Measurements from ENCODE around the gene ZNF611. TPM values are rescaled to one million over a fixed set of nuclear protein-coding genes. Genes with fewer than 3 reads are reported as not detected.

ZNF611 gene
- total RNA-seq (2013; cell fraction: nucleolus; rRNA removed), result 89.7 and 94.1 TPM in 2 replicates
- total RNA-seq (2014; rRNA removed) (6.1 and 6.3 TPM in 2 replicates), total RNA-seq (2014; rRNA removed; fragmentation: Illumina TruSeq; extraction: Trizol) (9.4 and 9.5 TPM in 2 replicates), total RNA-seq (2021) (16.1 and 16.8 TPM in 2 replicates), polyA plus RNA-seq (2011; rRNA removed) (8.7 and 9.0 TPM in 2 replicates), polyA plus RNA-seq (2014; fragmentation: Illumina TruSeq; extraction: Trizol) (6.5 and 11.9 TPM in 2 replicates), polyA plus RNA-seq (2014; fragmentation: Nextera tagmentation; extraction: Ambion mirVana) (1 to 10 TPM; 1.4 to 2.3 TPM), polyA plus RNA-seq (2014; rRNA removed) (5.8 and 7.1 TPM in 2 replicates), polyA plus RNA-seq (2016; fragmentation: Nextera tagmentation; extraction: Ambion mirVana) (10 to 100 TPM; 11.3 to 12.4 TPM), polyA minus RNA-seq (2011; rRNA and poly(A)+ RNA removed) (21.5 and 26.7 TPM in 2 replicates), Bru-seq, nascent RNA (percentile 79 among the genes with signal in this experiment), BruChase-seq, experiment 1, labeled RNA remaining after a 6-hour chase (percentile 80 among the genes with signal in this experiment), BruChase-seq, experiment 2, labeled RNA remaining after a 2-hour chase (percentile 83 among the genes with signal in this experiment)
- 5.6 TPM for polyA plus RNA-seq (2011; ENCODE audit: low read depth)
- 3.8 and 4.2 TPM in 2 replicates for polyA plus RNA-seq (2011; cell fraction: cytosol; rRNA removed)
- polyA plus RNA-seq (2011; cell fraction: nucleus; rRNA removed), result 9.8 and 12.0 TPM in 2 replicates
- 4.3 and 9.3 TPM in 2 replicates for polyA plus RNA-seq (2012)
- 16.0 and 19.9 TPM in 2 replicates for polyA minus RNA-seq (2011; cell fraction: cytosol; rRNA and poly(A)+ RNA removed)
- 9.6 and 15.3 TPM in 2 replicates for polyA minus RNA-seq (2011; cell fraction: nucleus; rRNA and poly(A)+ RNA removed)
- long read RNA-seq, experiment 1, partial matches to known transcripts, result 0 of 3 reads
- long read RNA-seq, experiment 1, other reads (novel, unspliced or antisense), result 3 of 3 reads
- long read RNA-seq, experiment 2, full-length matches to known transcripts, result 1 of 11 reads
- long read RNA-seq, experiment 2, partial matches to known transcripts, result 0 of 11 reads
- long read RNA-seq, experiment 2, other reads (novel, unspliced or antisense), result 10 of 11 reads

DNA sequence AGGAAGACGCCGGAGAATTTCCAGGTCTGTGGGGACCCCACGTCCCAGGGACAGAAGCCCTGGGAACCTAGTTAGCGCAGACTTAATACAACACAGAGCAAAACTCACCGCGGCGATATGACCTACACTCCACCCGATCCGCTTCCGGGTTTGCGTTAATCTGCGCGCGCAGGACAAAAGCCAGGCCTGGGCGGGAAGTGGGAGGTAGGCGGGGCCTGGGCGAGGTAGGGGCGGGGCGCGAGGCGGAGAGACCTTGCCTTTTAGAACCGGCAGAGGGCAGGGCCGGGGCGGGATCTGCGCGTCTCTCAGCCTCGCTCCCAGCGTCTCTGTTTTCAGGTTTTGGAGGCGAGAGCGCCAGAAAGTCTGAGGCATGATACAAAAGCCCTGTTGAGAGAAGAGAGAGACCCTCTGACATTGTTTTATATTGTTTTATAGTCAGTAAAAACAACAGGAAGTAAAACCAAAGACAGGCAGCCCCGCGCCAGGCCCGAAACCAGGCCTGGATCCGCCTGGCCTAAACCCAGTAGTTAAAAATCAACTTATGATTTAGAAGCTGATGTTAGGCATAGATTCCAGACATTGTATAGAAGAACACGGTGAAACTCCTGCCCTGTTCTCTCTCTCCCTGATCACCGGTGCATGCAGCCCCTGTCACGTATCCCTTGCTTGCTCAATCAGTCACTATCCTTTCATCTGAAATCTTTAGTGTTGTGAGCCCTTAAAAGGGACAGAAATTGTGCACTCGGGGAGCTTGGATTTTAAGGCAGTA lies at the start of gene ZNF611:
ZNF611 (minus strand) TSS at position 152 of the 769 bp plus-strand sequence. CDS start 19,150 bp downstream, outside the sequence.
- Histone ChIP-seq H3K27ac (ENCODE audit: control insufficient read depth, insufficient read depth) (peak within 1 kb of the TSS; percentile 76), H3K9ac (ENCODE audit: control insufficient read depth, insufficient read depth, low read length) (peak within 1 kb of the TSS; percentile 88), H3K4me3 (peak within 1 kb of the TSS; percentile 96), H3K79me2 (ENCODE audit: control insufficient read depth, insufficient read depth, low read length) (peaks cover 4% of the 10 kb centered on the region), H3K4me2 (ENCODE audit: control insufficient read depth, insufficient read depth) (peak within 1 kb of the TSS; percentile 76), H3K4me1 (ENCODE audit: control insufficient read depth, insufficient read depth, low read length) (no peaks in the 10 kb centered on the region), H2AFZ (ENCODE audit: control insufficient read depth, low read depth, low read length) (peak within 1 kb of the TSS; percentile 90), H3K9me3 (replicated peaks; ENCODE audit: control insufficient read depth, insufficient read depth, low read length) (peaks cover 5% of the 10 kb centered on the region; the same call in 2 of the 3 replicates), H3K36me3 (ENCODE audit: control insufficient read depth in 2 of 2, insufficient read depth in 2 of 2, low read length in 1 of 2) (no peaks in the 10 kb centered on the region), H3K27me3 (replicated peaks in 1 of 2; ENCODE audit: control insufficient read depth in 2 of 2, insufficient read depth in 2 of 2, low read length in 1 of 2) (no peaks in the 10 kb centered on the region), H4K20me1 (ENCODE audit: control insufficient read depth, insufficient read depth) (no peaks in the 10 kb centered on the region)
- ATAC-seq (peak; percentile 99), DNase-seq (ENCODE audit: low read depth, low spot score) (peak; percentile 69), FAIRE-seq (peak; percentile 97)
- intact Hi-C loops (cut with micrococcal nuclease; ENCODE audit: unreplicated experiment) (loop anchor here (5.0 kb wide), 1 partner anchor 43 kb away; no protein-coding TSS in a partner anchor), in situ Hi-C loops (cut with MboI) (no loop called here)
- 16% methylated on average over 37 of the region's 38 CpGs for WGBS (ENCODE audit: insufficient coverage, insufficient replicate concordance, low lambda C conversion rate, missing lambda C conversion rate)
- ChIA-PET POLR2A (no interaction called here), RAD21 (ENCODE audit: unreplicated experiment) (no interaction called here), SMC1A (ENCODE audit: uncharacterized antibody, unreplicated experiment) (interaction anchor here (1.0 kb wide), 1 partner anchor 98 kb away, joined by 4 read pairs; no protein-coding TSS in a partner anchor), CTCF (interaction anchor here (0.6 kb wide), 1 partner anchor 133 kb away, joined by 3 read pairs; no protein-coding TSS in a partner anchor)
- no TSS peak for BruUV-seq (replicated peaks)
- TF ChIP-seq TAF1 (IDR thresholded peaks at IDR 0.05; ENCODE audit: borderline replicate concordance, low read depth, low read length), result peak; percentile 64; the same call in 1 of the 2 replicates
- no peak for TF ChIP-seq MTA3 (IDR thresholded peaks at IDR 0.05; ENCODE audit: borderline replicate concordance, low read length)
- no peak for TF ChIP-seq ZNF687 (IDR thresholded peaks at IDR 0.05)
- TF ChIP-seq YY1 (IDR thresholded peaks at IDR 0.05; ENCODE audit: low read depth, low read length), result 0 out of 2 replicates have a peak, but pooled peaks have one; percentile 7
- TF ChIP-seq, protein P1, sequence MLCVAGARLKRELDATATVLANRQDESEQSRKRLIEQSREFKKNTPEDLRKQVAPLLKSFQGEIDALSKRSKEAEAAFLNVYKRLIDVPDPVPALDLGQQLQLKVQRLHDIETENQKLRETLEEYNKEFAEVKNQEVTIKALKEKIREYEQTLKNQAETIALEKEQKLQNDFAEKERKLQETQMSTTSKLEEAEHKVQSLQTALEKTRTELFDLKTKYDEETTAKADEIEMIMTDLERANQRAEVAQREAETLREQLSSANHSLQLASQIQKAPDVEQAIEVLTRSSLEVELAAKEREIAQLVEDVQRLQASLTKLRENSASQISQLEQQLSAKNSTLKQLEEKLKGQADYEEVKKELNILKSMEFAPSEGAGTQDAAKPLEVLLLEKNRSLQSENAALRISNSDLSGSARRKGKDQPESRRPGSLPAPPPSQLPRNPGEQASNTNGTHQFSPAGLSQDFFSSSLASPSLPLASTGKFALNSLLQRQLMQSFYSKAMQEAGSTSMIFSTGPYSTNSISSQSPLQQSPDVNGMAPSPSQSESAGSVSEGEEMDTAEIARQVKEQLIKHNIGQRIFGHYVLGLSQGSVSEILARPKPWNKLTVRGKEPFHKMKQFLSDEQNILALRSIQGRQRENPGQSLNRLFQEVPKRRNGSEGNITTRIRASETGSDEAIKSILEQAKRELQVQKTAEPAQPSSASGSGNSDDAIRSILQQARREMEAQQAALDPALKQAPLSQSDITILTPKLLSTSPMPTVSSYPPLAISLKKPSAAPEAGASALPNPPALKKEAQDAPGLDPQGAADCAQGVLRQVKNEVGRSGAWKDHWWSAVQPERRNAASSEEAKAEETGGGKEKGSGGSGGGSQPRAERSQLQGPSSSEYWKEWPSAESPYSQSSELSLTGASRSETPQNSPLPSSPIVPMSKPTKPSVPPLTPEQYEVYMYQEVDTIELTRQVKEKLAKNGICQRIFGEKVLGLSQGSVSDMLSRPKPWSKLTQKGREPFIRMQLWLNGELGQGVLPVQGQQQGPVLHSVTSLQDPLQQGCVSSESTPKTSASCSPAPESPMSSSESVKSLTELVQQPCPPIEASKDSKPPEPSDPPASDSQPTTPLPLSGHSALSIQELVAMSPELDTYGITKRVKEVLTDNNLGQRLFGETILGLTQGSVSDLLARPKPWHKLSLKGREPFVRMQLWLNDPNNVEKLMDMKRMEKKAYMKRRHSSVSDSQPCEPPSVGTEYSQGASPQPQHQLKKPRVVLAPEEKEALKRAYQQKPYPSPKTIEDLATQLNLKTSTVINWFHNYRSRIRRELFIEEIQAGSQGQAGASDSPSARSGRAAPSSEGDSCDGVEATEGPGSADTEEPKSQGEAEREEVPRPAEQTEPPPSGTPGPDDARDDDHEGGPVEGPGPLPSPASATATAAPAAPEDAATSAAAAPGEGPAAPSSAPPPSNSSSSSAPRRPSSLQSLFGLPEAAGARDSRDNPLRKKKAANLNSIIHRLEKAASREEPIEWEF (IDR thresholded peaks at IDR 0.05; ENCODE audit: insufficient replicate concordance, low read depth, low read length), result no peak
- TF ChIP-seq DPF2 (IDR thresholded peaks at IDR 0.05), result no peak
- TF ChIP-seq TCF12 (IDR thresholded peaks at IDR 0.05; ENCODE audit: low read depth, low read length), result 0 out of 2 replicates have a peak, but pooled peaks have one; percentile 6
- no peak for TF ChIP-seq SRF (IDR thresholded peaks at IDR 0.05; ENCODE audit: low read depth in 2 of 2, low read length in 2 of 2)
